Stimulated activated CD8-positive, alpha-beta memory T cell treated with anti-CD3 and anti-CD28 coated beads, Interleukin-7, amount 100 ng/mL, for 4 hours (primary cell): ENCODE results near the gene DBN1.
A peak's percentile ranks its signal among the peaks of the same experiment; 100 is the strongest.

Source experiments
- DNase-seq, 2 donors: peaks; one replicate each; pipeline ENCODE4 v3.0.0-alpha.2; 2020; ENCODE audit warnings: low read depth in 2 of 2

DBN1 gene

GRCh38 chr5:177473443-177474001 is at the start of gene DBN1:
DBN1 (minus strand) TSS chr5:177473634; CDS start chr5:177473521, 113 bp downstream.
- no peak for DNase-seq

- DNase-seq, result no peak
These were observed 47.6 kb upstream of the DBN1 start for GRCh38 chr5:177520916-177521513.

DNA sequence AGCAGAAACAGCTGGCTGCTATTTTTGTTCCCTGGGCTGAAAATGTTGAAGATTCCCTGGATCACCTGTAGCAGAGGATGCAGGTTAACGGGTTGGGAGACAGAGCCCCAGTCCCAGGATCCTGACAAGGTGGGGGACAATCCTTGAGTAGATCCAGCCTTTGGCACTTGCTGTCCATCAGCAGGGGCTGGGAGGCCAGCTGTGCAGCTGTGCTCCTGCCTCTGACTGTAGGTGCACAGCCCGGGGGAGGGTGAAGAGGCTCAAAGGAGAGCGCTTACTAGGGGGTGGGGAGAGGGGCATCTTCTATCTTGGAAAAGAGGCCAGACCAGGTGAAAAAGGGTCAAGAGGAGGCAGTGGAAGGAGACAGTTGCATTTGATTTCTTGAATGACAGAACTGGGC is 46.8 kb upstream of the DBN1 start:
- no peak for DNase-seq

DNA sequence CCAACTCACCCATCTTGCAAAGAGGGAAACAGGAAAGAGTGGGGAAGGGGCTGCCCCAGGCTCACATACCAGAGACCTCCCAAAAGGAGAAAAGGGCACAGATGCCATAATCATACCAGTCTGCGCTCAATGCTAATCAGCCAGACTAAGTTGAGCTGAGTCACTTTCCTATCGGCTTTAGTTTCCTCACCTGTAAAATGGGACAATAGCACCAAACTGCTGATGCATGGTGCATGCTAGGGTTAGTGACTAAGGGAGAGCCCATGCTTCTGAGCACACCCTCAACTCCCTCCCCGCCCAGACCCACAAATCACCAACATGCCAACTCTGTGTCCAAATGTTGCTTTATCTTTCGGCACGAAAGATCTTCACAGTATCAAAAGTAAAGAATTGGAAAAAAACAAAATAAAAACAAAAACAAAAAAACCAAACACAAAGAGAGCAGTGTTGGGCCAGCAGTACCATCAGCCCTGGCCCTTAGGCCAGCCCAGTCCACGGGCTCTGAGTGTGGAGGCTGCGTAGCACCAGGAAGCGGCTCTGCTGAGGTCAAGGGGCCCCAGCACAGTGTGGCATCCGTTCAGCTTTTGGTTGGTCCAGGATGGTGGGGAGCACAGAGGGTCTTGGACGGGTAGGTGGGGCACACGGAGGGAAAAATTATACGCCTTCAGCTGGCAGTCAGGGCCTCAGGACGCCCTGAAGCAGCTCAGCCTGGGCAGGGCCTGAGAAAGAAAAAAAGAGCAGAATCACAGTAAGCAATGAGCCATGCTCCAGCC is 46.2 kb upstream of the DBN1 start:
- no peak for DNase-seq

DNA sequence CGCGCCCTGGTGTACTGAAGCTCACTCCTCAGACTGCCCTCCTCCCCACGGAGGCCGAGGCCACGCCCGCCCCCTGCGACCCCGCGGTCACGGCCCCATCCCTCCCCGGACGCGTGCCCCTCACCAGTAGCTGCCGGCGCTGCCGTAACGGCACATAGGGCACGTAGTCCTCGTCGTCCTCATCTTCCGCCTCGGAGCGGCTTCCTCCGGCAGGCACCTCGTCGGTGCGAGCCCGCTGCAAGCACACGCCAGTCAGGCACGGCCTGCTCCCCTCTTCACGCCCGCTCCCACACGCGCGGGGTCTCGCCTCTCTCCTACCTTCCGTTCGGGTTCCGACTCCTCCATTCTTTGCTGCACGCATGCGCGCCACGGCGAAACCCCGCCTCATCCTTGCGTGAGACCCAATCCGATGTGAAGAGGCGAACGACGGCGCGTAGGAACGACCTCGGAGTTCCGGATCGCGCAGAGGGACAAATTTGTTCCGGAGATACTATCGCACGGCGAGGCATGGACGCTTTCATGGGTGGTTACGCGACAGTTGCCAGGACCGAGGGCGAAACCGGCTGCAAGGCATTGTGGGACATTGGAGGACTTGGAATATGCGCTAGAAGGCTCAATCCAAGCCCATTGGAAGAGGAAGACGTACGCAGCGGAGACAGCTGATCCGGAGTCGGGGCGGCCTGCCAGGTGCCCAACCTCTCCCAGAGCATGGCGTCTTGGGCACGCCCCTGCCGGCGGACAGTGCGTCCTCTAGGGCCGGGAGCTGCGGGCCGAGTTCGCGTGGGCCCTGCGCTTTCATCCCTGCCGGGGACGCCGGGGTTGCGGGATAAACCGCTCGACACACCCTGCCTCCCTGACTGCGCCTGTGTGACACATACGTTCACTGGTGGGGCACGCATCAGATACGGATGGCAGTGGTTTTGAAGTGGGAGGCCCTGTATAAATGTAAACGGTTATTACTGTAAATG is 43.5 kb upstream of the DBN1 start, which contains the start of gene DDX41:
Gene DDX41 (minus strand): TSS at position 361 of the 968 bp plus-strand sequence. CDS start 16 bp downstream, at position 345.
- peak; percentile 92 to 94 for DNase-seq

DNA sequence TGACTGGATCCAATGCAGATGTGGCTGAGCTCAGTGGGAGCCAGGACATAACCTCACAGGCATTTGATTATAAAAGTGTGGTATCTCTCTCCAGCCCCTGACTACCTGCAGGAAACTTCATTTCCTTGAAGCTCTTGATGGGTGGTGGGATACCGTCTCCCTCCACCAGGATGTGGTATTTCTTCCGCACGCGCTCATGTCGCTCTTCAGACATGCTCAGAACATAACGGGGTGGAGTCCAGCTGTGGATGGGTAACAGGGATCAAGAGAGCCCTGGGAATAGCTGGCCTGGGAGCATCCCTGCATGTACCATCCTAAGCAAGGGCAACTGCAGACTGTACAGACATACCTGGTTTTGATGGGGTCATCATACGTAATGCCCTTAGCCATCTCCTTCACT is 42.1 kb upstream of the DBN1 start:
- no peak for DNase-seq

DNA sequence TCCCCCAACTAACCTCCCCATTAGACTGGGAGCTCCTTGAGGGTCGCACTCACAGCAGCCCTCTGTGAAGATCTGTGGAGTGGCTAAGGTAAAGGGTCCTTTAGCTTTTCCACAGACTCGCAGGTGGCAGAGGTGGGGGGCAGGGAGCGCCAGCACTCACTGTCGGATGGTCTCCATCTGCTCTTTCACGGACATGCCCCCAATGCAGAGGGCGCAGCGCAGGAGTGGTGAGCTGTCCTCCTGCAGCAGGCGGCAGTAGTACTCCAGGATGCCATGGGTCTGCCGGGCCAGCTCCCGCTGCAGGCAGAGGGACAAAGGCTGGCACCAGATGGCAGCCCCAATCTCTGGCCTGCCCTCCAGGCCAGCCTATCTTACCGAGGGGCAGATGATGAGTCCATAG is 41.1 kb upstream of the DBN1 start:
- no peak for DNase-seq

DNA sequence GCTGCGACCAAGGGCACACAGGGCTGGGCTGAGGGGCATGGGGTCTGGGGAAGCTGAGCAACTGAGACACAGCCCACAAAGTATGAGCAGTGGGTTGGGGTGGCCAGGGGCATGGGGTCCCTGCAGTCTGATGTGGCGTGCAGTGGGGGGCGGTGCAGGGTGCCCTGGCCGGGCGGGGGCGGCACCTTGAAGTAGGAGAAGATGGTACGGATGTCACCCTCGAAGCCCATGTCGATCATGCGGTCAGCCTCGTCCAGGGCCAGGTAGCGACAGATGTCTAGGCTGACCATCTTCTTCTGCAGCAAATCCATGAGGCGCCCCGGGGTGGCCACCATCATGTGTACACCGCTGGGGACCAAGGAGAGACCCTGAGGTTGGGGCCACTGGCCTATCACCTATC is 40.1 kb upstream of the DBN1 start:
- DNase-seq, result no peak

DNA sequence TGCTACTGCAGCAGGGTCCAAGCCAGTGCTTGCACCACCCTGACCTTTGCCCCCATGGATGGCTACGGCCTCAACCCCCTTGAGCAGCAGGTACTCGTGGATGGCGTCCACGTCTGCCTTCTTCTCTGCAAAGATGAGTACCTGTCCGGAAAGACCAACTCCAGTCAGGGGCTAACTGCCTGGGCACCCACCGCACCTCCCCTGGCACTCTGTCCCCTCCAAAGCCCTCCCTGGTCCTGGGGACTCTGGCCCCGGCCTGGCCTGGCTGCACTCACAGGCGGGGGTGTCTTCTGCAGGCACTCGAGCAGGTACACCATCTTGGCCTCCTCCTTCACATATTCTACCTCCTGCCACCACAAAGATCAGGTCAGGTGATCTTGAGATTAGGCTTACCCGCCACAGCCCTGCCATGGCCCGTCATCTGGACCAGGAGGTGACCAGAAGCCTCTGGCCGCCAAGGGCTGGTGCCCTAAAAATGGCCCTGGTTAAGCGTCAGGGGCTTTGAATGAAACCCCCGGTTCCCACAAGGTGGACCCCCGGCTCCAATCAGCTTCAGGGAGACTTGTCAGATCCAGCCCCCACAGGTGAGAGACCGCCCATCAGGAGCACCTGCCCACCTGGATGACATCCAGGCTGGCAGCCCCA is 39.4 kb upstream of the DBN1 start:
- DNase-seq, result no peak

DNA sequence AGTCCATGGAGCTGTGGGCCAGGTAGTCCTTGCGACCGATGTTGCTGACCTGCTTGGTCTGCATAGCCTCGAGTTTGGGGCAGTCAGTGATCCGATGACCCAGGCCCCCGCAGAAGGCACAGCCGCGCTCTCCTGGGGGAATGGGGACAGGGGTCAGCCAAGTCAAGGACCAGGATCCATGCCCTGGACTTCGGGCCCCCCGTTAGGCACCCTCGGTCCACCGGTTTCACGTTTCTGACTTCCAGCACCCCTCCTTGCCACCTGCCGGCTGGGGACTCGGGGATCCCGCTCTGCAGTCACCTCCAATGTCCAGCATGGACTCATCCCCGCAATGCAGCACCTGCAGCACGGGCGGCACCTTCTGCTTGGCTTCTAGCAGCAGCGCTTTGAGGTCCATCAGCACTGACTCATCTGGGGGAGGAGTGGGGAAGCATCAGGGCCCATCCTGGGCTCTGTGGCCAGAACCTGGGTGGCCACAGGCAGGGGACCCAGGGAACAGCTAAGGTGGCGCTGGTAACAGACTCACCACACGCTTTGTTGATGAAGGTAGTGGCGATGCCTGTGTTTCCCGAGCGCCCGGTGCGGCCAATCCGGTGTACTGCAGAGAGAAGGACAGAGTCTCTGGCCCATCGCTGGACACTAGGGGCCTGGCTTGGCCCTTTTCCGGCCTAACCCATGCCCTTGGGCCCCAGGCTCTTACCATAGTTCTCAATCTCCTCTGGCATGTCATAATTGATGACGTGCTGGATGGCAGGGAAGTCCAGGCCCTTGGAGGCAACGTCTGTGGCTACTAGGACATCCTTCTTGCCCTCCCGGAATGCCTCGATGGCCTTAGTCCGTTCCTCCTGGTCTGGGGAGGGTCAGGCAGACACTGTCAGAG is 38.6 kb upstream of the DBN1 start:
- no peak for DNase-seq

DNA sequence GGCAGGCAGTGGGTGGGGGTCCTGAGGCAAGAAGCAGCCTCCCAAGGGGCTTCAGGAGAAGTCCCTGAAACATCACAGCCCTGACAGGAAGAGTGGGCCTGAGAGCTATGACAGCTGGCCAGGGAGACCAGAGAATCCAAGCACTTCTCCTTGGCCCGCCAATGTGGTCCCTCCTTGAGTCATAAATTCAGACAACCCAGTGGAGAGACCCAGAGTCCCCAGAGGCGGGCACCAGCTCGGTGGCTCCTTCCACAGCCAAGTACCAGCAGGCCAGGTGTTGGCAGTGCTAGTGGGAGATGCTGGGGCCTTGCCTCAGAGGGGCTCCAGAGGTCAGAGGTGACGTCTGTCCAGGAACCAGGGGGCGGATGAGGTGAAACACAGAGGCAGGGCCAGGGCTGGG is 37.7 kb upstream of the DBN1 start:
- DNase-seq, result no peak

- DNase-seq, result no peak
These were observed 37.2 kb upstream of the DBN1 start for GRCh38 chr5:177510567-177511053.

- DNase-seq, result no peak
These were observed 36.6 kb upstream of the DBN1 start for GRCh38 chr5:177509991-177510566.

- DNase-seq, result no peak
These were observed 36.0 kb upstream of the DBN1 start, which contains the start of gene DOK3 for GRCh38 chr5:177509381-177509951. DOK3 (minus strand) TSS chr5:177509826; CDS start chr5:177509540, 286 bp downstream.

GRCh38 chr5:177508837-177509236 is 35.4 kb upstream of the DBN1 start:
- DNase-seq, result no peak

DNA sequence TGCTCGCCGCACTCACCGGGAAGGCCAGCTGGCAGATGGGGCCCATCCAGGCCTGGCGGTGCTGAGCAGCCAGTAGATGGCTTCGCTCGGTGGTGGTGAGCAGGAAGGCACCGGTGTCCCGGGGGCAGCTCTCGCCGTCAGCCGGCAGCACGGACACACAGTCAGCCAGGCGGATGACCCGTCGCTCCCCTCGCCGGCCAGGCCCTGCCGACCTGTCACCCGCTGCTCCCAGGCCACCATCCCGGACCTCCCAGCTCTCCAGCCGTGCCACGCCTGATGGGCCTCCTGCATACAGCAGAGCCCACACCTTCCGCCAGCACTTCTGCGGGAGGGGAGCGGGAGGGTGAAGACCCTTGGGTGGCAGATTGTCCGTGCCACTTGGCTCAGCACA is 34.8 kb upstream of the DBN1 start:
- no peak for DNase-seq

- DNase-seq, result no peak
These were observed 34.3 kb upstream of the DBN1 start for GRCh38 chr5:177507596-177508220.

- no peak for DNase-seq
These were observed 33.7 kb upstream of the DBN1 start for GRCh38 chr5:177507165-177507564.

DNA sequence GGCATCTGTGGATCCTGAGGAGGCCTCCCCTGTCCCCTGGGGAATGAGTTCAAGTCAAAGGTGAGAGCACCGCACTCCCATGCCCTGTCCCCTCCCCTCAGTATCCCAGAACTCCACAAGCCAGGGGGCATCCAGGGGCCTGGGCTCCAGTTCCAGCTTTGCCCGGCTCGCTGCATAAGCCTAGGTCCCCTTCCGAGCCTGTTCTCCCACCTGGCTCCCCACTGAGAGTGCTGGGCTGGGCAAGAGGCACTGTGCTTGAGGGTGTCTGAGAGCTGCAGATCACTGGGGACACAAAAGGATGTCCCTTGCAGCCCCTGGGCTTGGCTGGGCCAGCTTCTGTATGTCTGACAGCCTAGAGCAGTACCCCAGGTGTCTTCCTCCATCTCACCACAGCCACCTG is 31.6 kb upstream of the DBN1 start:
- no peak for DNase-seq
